HepG2 (cell line): ENCODE data around the gene GADD45GIP1. TPM values are rescaled to one million over a fixed set of nuclear protein-coding genes. Genes with fewer than 3 reads are reported as not detected.

ENCODE experiments used
- ATAC-seq: fragments of 200-7000 bp; cut with Tn5 transposase; 3 replicates; pipeline ENCODE4 v1.9.1; 2020; ENCODE audit warnings: mild to moderate bottlenecking, moderate library complexity
- BruUV-seq: library from RNA; stranded (reverse); fragments of 400-500 nt; replicated peaks from 2 replicates; lab custom pipeline; 2021; lab: Mats Ljungman, UMichigan
- CTCF ChIA-PET: fragments of 300-600 bp; formaldehyde crosslinking; extraction: SDS; loops from one replicate; lab custom pipeline; 2021; ENCODE audit warnings: low total read pairs, inconsistent platforms, low intra/inter-chr PET ratio; lab: Yijun Ruan, JAX
- POLR2A ChIA-PET: fragments of 350-600 bp; sonication (Branson Sonifier 250); formaldehyde crosslinking; loops from one replicate; lab custom pipeline; 2020; ENCODE audit warnings: antibody characterized with exemption, inconsistent platforms; lab: Yijun Ruan, JAX
- DNase-seq: peaks from one replicate; pipeline ENCODE4 v3.0.0-alpha.2; 2015; ENCODE audit warnings: low spot score
- FAIRE-seq: peaks from 3 replicates; lab custom pipeline; 2011; peaks lifted over from hg19 to GRCh38; lab: Jason Lieb, UNC
- H2AFZ ChIP-seq: one replicate; pipeline ENCODE4 v1.6.1; 2011; ENCODE audit warnings: low read length, inconsistent platforms
- H3K27ac ChIP-seq: fragments of 300-600 bp; 3 replicates; pipeline ENCODE4 v1.8.0; 2011; ENCODE audit warnings: mixed run types, mild to moderate bottlenecking, mixed read lengths, low read length, inconsistent platforms; ENCODE audit not compliant: insufficient read depth; ENCODE audit errors: extremely low read length
- H3K27me3 ChIP-seq, 2 experiments: fragments of 200-600 bp in 1 of 2; 2 replicates in 1 of 2; 3 replicates in 1 of 2; pipeline versions ENCODE4 v1.6.0 to v1.8.0; 2011; ENCODE audit warnings: low read length in 2 of 2, mild to moderate bottlenecking in 2 of 2, moderate library complexity in 2 of 2, inconsistent platforms in 1 of 2; ENCODE audit not compliant: insufficient read depth in 2 of 2, control insufficient read depth in 1 of 2
- H3K36me3 ChIP-seq, 2 experiments: fragments of 200-600 bp in 1 of 2; replicated peaks in 1 of 2; 2 replicates in 1 of 2; 3 replicates in 1 of 2; pipeline versions ENCODE4 v1.5.1 to v1.8.0; 2011; ENCODE audit warnings: low read length in 2 of 2, inconsistent platforms in 1 of 2; ENCODE audit not compliant: insufficient read depth in 2 of 2, control insufficient read depth in 1 of 2
- H3K4me1 ChIP-seq: 2 replicates; pipeline ENCODE4 v1.5.1; 2012; ENCODE audit warnings: low read length, inconsistent platforms; ENCODE audit not compliant: insufficient read depth
- H3K4me2 ChIP-seq: 2 replicates; pipeline ENCODE4 v1.6.0; 2011; ENCODE audit warnings: low read depth, low read length, inconsistent platforms
- H3K4me3 ChIP-seq, 3 experiments: fragments of 200-600 bp in 1 of 3; sonication (generic), shearing (Covaris generic) in 1 of 3; replicated peaks in 1 of 3; 2 replicates each; pipeline ENCODE4 v1.5.1; 2011 to 2016; ENCODE audit warnings: low read length in 3 of 3, inconsistent platforms in 2 of 3, low read depth in 2 of 3, mild to moderate bottlenecking in 2 of 3, control low read depth in 1 of 3, mixed read lengths in 1 of 3; ENCODE audit not compliant: insufficient read depth in 1 of 3
- H3K79me2 ChIP-seq: one replicate; pipeline ENCODE4 v1.6.1; 2011; ENCODE audit warnings: low read length, inconsistent platforms; ENCODE audit not compliant: insufficient read depth
- H3K9ac ChIP-seq: 2 replicates; pipeline ENCODE4 v1.6.0; 2011; ENCODE audit warnings: mild to moderate bottlenecking, low read depth, low read length, inconsistent platforms; ENCODE audit not compliant: insufficient read depth
- H3K9me3 ChIP-seq: 2 replicates; pipeline ENCODE4 v1.5.1; 2012; ENCODE audit warnings: mild to moderate bottlenecking, low read length
- H4K20me1 ChIP-seq: 2 replicates; pipeline ENCODE4 v1.6.0; 2011; ENCODE audit warnings: inconsistent platforms, mild to moderate bottlenecking, low read length, moderate library complexity; ENCODE audit not compliant: insufficient read depth
- ATF6 ChIP-seq: sonication (generic); formaldehyde crosslinking; conservative IDR thresholded peaks from 2 replicates; pipeline ENCODE4 v1.4.0; 2020; ENCODE audit warnings: missing genetic modification reagents
- BCL3 ChIP-seq: sonication (generic); formaldehyde crosslinking; IDR thresholded peaks from 2 replicates; pipeline ENCODE4 v1.5.1; 2020; ENCODE audit warnings: mild to moderate bottlenecking, missing genetic modification reagents, moderate library complexity
- ERF ChIP-seq: IDR thresholded peaks from 2 replicates; pipeline ENCODE4 v1.6.1; 2018; ENCODE audit warnings: missing biosample characterization, missing genetic modification reagents
- GFI1 ChIP-seq: sonication (generic); formaldehyde crosslinking; IDR thresholded peaks from 2 replicates; pipeline ENCODE4 v1.5.0; 2020; ENCODE audit warnings: missing genetic modification reagents, mild to moderate bottlenecking, borderline replicate concordance
- PRPF4 ChIP-seq: fragments of 200-400 bp; formaldehyde crosslinking; IDR thresholded peaks from 2 replicates; pipeline ENCODE4 v1.6.1; 2016; ENCODE audit warnings: low read length, low read depth; ENCODE audit not compliant: poor library complexity, severe bottlenecking
- RAD51 ChIP-seq: fragments of 450-650 bp; IDR thresholded peaks from 2 replicates; pipeline ENCODE4 v1.6.1; 2016; ENCODE audit warnings: borderline replicate concordance
- RBFOX2 ChIP-seq: fragments of 200-400 bp; formaldehyde crosslinking; IDR thresholded peaks from 2 replicates; pipeline ENCODE4 v1.6.1; 2017; ENCODE audit warnings: low read depth, mild to moderate bottlenecking, low read length
- SNRNP70 ChIP-seq: fragments of 200-400 bp; formaldehyde crosslinking; IDR thresholded peaks from 2 replicates; pipeline ENCODE4 v1.6.1; 2017; ENCODE audit warnings: mild to moderate bottlenecking, low read depth, low read length, moderate library complexity
- THAP7 ChIP-seq: sonication (generic); formaldehyde crosslinking; IDR thresholded peaks from 2 replicates; pipeline ENCODE4 v1.8.1; 2023; ENCODE audit warnings: mild to moderate bottlenecking, missing genetic modification reagents
- ZNF839 ChIP-seq: sonication (generic); formaldehyde crosslinking; IDR thresholded peaks from 2 replicates; pipeline ENCODE4 v1.4.0; 2020; ENCODE audit warnings: missing genetic modification reagents, mild to moderate bottlenecking, borderline replicate concordance
- WGBS: methylation state at CpG from one replicate; pipeline ENCODE4 v1.1.6; 2017; ENCODE audit warnings: low lambda C conversion rate; 5-methylcytosine and 5-hydroxymethylcytosine counted together
- in situ Hi-C: cut with HindIII; loops from 2 replicates; pipeline ENCODE4 v1.10.0; 2017; ENCODE audit warnings: low pct_unique_long_range_greater_than_20kb; ENCODE audit not compliant: extremely low pct_ligation_motif_present
- intact Hi-C: fragments of 100-400 bp; cut with micrococcal nuclease; formaldehyde crosslinking; loops from one replicate; pipeline ENCODE4 v1.10.0; 2022; ENCODE audit not compliant: unreplicated experiment
- polyA plus RNA-seq, 8 experiments: library from polyadenylated mRNA; depleted of rRNA in 3 of 8; stranded (reverse) in 7 of 8; unstranded in 1 of 8; fragments of >200 nt; fragmentation: Illumina TruSeq in 4 of 8; extraction: Trizol in 4 of 8; gene quantifications; 2 replicates each; pipeline versions ENCODE4 v1.2.1 to v1.2.3, GENCODE V29; 2011 to 2016; ENCODE audit warnings: low read depth in 4 of 8, missing spikeins in 1 of 8, mixed read lengths in 1 of 8; ENCODE audit not compliant: insufficient read depth in 1 of 8
- total RNA-seq, 5 experiments: library from RNA; depleted of rRNA; stranded (reverse); fragments of >200 nt; fragmentation: Illumina TruSeq; extraction: Trizol; gene quantifications; 2 replicates each; pipeline ENCODE4 v1.2.3, GENCODE V29; 2016; ENCODE audit warnings: low read depth in 1 of 5

Gene GADD45GIP1
- total and polyA plus RNA-seq, 2 of the 13 experiments (the other 11 are each of a cell fraction or from before 2014, with no cell fraction given): 24.6 to 30.7 TPM

GRCh38 chr19:12945479-12946091 lies 11.4 kb downstream of the GADD45GIP1 start, which contains the start of gene RAD23A (continued):
- TF ChIP-seq BCL3 (no peak), ZNF839 (CRISPR knock-in tag) (no peak), ATF6 (CRISPR knock-in tag) (no peak)

- CTCF ChIA-PET: no interaction called here
- FAIRE-seq: no peak
These were observed 12.8 kb downstream of the GADD45GIP1 start for GRCh38 chr19:12944104-12944674.

More at GRCh38 chr19:12944104-12944674, 12.8 kb downstream of the GADD45GIP1 start:
- no peak for ATAC-seq
- H3K79me2 ChIP-seq: peaks cover 44% of the 10 kb centered on the region
- H3K4me2 ChIP-seq: no peak overlapping the region
- WGBS: 87% methylated on average over 2 of the region's 2 CpGs
- no peak for TF ChIP-seq THAP7 (CRISPR knock-in tag)
- no peak for TF ChIP-seq PRPF4
- no peak for TF ChIP-seq RAD51
- no peak for TF ChIP-seq ERF (CRISPR knock-in tag)
- TF ChIP-seq SNRNP70: no peak
- TF ChIP-seq RBFOX2: peak; percentile 41; the same call in 1 of the 2 replicates
- no peak for TF ChIP-seq GFI1 (CRISPR knock-in tag)
- H4K20me1 ChIP-seq: peaks cover 11% of the 10 kb centered on the region
- in situ Hi-C loops (no loop called here), intact Hi-C loops (no loop called here)
- DNase-seq: no peak
- no TSS peak for BruUV-seq
- H3K27me3 ChIP-seq: peaks cover 0 to under 1% of the 10 kb centered on the region in 2 experiments; a peak in 1 of 5 replicates
- H3K4me3 ChIP-seq: no peak overlapping the region
- H3K36me3 ChIP-seq: peaks cover 26 to 60% of the 10 kb centered on the region in 2 experiments
- H3K9ac ChIP-seq: no peak overlapping the region
- peaks cover 52% of the 10 kb centered on the region for H3K4me1 ChIP-seq
- H3K27ac ChIP-seq: peak overlapping the region; percentile 91
- POLR2A ChIA-PET: no interaction called here
- H3K9me3 ChIP-seq: no peaks in the 10 kb centered on the region
- no peak overlapping the region for H2AFZ ChIP-seq
